ENCODE results near the gene EFNA5. TPM values are rescaled to one million over a fixed set of nuclear protein-coding genes. Genes with fewer than 3 reads are reported as not detected.

The EFNA5 gene
- total RNA-seq, 1 experiment from 2014 or later = 0.22 TPM

- ChIA-PET POLR2A (no interaction called here), RAD21 (ENCODE audit: low non-redundant PET in 1 of 2, low total read pairs in 2 of 2, uncharacterized antibody in 2 of 2, unreplicated experiment in 2 of 2) (no interaction called here), CTCF (no interaction called here)
- no peaks in the 10 kb centered on the region for H3K9me3 ChIP-seq (ENCODE audit: control insufficient read depth in 1 of 2, insufficient read depth in 1 of 2, low read depth in 1 of 2, low read length in 2 of 2)
- no peak overlapping the region for H3K9ac ChIP-seq (ENCODE audit: low read length)
- H3K4me1 ChIP-seq (ENCODE audit: control insufficient read depth in 1 of 2, insufficient read depth in 2 of 2, low read length in 2 of 2) = no peaks in the 10 kb centered on the region
- no peak overlapping the region for H3K4me3 ChIP-seq (replicated peaks in 1 of 2; ENCODE audit: low read depth in 1 of 2, low read length in 2 of 2)
- no peak overlapping the region for H3K27ac ChIP-seq (ENCODE audit: low read depth, low read length)
- BruUV-seq (replicated peaks) = no TSS peak
- H3K27me3 ChIP-seq (ENCODE audit: insufficient read depth, low read length) = no peaks in the 10 kb centered on the region
- H2AFZ ChIP-seq (ENCODE audit: low read depth, low read length, poor library complexity, severe bottlenecking) = no peak overlapping the region
- intact Hi-C loops (cut with micrococcal nuclease) = no loop called here
- no peak for TF ChIP-seq EZH2 (IDR thresholded peaks at IDR 0.05)
- DNase-seq (ENCODE audit: low read depth, low spot score) = no peak
- H3K79me2 ChIP-seq (ENCODE audit: insufficient read depth, low read length) = no peaks in the 10 kb centered on the region
- no peaks in the 10 kb centered on the region for H4K20me1 ChIP-seq (ENCODE audit: insufficient read depth)
- ATAC-seq = no peak
- H3K4me2 ChIP-seq (ENCODE audit: low read length) = no peak overlapping the region
- H3K36me3 ChIP-seq (ENCODE audit: control insufficient read depth in 1 of 2, insufficient read depth in 2 of 2, low read length in 2 of 2) = no peaks in the 10 kb centered on the region
- H3K9me2 ChIP-seq (ENCODE audit: insufficient read depth) = no peaks in the 10 kb centered on the region
Observed at GRCh38 chr5:107602896-107603295, 67.8 kb downstream of the EFNA5 start.

- RAD21 ChIA-PET (ENCODE audit: low non-redundant PET in 1 of 2, low total read pairs in 2 of 2, uncharacterized antibody in 2 of 2, unreplicated experiment in 2 of 2) = no interaction called here
- Histone ChIP-seq H3K9me2 (ENCODE audit: insufficient read depth) (no peaks in the 10 kb centered on the region), H2AFZ (ENCODE audit: low read depth, low read length, poor library complexity, severe bottlenecking) (no peak overlapping the region), H3K27ac (ENCODE audit: low read depth, low read length) (no peak overlapping the region), H3K4me1 (ENCODE audit: control insufficient read depth in 1 of 2, insufficient read depth in 2 of 2, low read length in 2 of 2) (no peaks in the 10 kb centered on the region), H3K4me2 (ENCODE audit: low read length) (no peak overlapping the region), H4K20me1 (ENCODE audit: insufficient read depth) (no peaks in the 10 kb centered on the region), H3K9me3 (ENCODE audit: control insufficient read depth in 1 of 2, insufficient read depth in 1 of 2, low read depth in 1 of 2, low read length in 2 of 2) (no peaks in the 10 kb centered on the region), H3K9ac (ENCODE audit: low read length) (no peak overlapping the region), H3K79me2 (ENCODE audit: insufficient read depth, low read length) (no peaks in the 10 kb centered on the region), H3K27me3 (ENCODE audit: insufficient read depth, low read length) (no peaks in the 10 kb centered on the region), H3K36me3 (ENCODE audit: control insufficient read depth in 1 of 2, insufficient read depth in 2 of 2, low read length in 2 of 2) (no peaks in the 10 kb centered on the region), H3K4me3 (replicated peaks in 1 of 2; ENCODE audit: low read depth in 1 of 2, low read length in 2 of 2) (no peak overlapping the region)
- BruUV-seq (replicated peaks) = no TSS peak
- POLR2A ChIA-PET = no interaction called here
- no peak for ATAC-seq
- TF ChIP-seq ATF3 (IDR thresholded peaks at IDR 0.05) (no peak), CTCF (IDR thresholded peaks at IDR 0.05 in 2 of 3, conservative IDR thresholded peaks at IDR 0.05 in 1 of 3; ENCODE audit: borderline replicate concordance in 1 of 3, insufficient read depth in 1 of 3, low read depth in 2 of 3, low read length in 2 of 3) (no peak), TCF7L2 (IDR thresholded peaks at IDR 0.05; ENCODE audit: borderline replicate concordance, extremely low read depth, insufficient read depth, insufficient read length) (no peak), SP1 (IDR thresholded peaks at IDR 0.05; ENCODE audit: low read depth) (no peak), POLR2AphosphoS5 (IDR thresholded peaks at IDR 0.05; ENCODE audit: low read depth, low read length) (no peak), POLR2A (IDR thresholded peaks at IDR 0.05; ENCODE audit: borderline replicate concordance, extremely low read depth, insufficient read depth, insufficient read length) (no peak), CBX3 (IDR thresholded peaks at IDR 0.05; ENCODE audit: low read depth) (no peak), RAD21 (IDR thresholded peaks at IDR 0.05; ENCODE audit: low read depth) (no peak), JUND (IDR thresholded peaks at IDR 0.05) (no peak), SIN3A (IDR thresholded peaks at IDR 0.05; ENCODE audit: low read depth) (no peak), EGR1 (IDR thresholded peaks at IDR 0.05; ENCODE audit: low read depth) (no peak), ZBTB33 (IDR thresholded peaks at IDR 0.05; ENCODE audit: extremely low read depth, insufficient replicate concordance, low read length) (no peak), ZFX (IDR thresholded peaks at IDR 0.05) (no peak), FOSL1 (IDR thresholded peaks at IDR 0.05; ENCODE audit: low read depth) (no peak), EZH2phosphoT487 (IDR thresholded peaks at IDR 0.05; ENCODE audit: borderline replicate concordance) (no peak), YY1 (IDR thresholded peaks at IDR 0.05; ENCODE audit: extremely low read depth, insufficient replicate concordance, low read depth, low read length) (no peak), MAX (IDR thresholded peaks at IDR 0.05) (no peak)
- no peak for DNase-seq (ENCODE audit: low read depth, low spot score)
- CTCF ChIA-PET = no interaction called here
- intact Hi-C loops (cut with micrococcal nuclease) = no loop called here
Observed at GRCh38 chr5:107601076-107601475, 69.7 kb downstream of the EFNA5 start.
